GM19455 (cell line): ENCODE results near the gene CSK.

Experiments used
- ATAC-seq: cut with Tn5 transposase; IDR thresholded peaks from one replicate; pipeline ENCODE4 v1.9.1; 2021; ENCODE audit not compliant: unreplicated experiment

The CSK gene

GRCh38 chr15:74840851-74841775 is 59.2 kb downstream of the CSK start:
- no peak for ATAC-seq

DNA sequence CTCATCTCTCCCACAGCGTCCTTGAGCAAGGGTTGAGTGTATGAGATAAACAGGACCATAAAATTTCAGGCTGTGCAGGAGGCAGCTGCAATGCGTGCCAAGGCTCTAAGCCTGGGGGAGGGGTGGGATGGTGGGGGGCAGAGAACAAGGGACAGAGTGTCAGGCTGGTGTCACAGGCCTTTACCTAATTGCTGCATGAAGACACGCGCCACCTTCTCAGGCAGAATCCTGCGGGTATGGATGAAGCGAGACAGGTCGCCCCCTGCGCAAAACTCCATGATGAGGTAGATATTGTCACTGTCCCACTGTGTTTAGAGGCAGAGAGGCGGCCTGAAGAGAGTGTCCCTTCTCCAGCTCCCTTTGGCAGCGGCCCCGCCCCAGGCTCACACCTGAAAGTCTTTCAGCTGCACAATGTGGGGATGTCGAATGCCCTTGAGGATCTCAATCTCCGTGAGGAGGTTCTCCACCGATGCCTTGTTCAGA is 60.1 kb downstream of the CSK start:
- ATAC-seq = no peak

- ATAC-seq = peak; percentile 81
Measured at GRCh38 chr15:74842581-74843444, 60.9 kb downstream of the CSK start, which contains the start of gene ULK3. ULK3 (minus strand) TSS chr15:74843156; CDS start chr15:74843105, 51 bp downstream.

- no peak for ATAC-seq
Measured at GRCh38 chr15:74843445-74843828, 61.6 kb downstream of the CSK start.

GRCh38 chr15:74843891-74844299 is 62.0 kb downstream of the CSK start:
- no peak for ATAC-seq

GRCh38 chr15:74844319-74845207 is 62.7 kb downstream of the CSK start:
- ATAC-seq = no peak

- no peak for ATAC-seq
Measured at GRCh38 chr15:74845208-74845568, 63.3 kb downstream of the CSK start.

DNA sequence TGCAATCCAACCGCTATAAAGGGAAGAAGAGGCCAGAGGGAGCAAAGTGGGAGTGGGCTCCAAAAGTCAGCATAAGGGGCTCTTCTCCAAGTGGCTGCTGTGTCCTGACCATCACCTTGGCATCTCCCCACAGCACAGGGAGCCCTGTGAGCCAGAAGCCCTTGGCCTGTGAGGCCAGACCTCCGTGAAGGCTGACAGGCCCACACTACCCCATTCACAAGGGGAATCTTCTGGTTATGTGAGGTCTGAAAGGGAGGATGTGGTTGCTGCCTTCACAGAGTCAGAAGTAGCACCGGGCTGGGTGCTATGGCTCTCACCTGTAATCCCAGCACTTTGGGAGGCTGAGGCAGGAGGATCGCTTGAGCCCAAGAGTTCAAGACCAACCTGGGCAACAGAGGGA is 63.7 kb downstream of the CSK start:
- no peak for ATAC-seq

GRCh38 chr15:74847432-74847831 is 65.6 kb downstream of the CSK start:
- ATAC-seq = no peak

- no peak for ATAC-seq
Measured at GRCh38 chr15:74850393-74850792, 68.5 kb downstream of the CSK start.

DNA sequence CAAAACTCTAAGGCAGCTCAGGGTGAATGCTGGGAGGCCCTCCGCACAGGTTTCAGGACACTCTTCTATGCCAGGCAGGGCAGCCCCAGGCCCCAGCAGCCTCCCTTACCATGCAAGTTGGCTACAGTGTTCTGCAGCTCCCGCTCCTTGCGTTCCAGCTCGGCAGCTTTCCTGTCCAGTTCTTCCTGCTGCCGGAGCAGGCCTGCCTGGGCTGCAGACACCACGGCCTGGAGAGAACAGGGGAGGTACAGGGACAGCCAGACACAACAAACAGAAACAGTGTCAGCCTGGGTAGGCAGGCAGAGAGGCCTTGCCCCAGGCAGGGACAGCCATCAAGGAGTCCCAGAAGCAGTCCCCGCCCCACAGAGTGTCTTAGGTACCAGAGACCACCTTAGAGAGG is 70.1 kb downstream of the CSK start:
- ATAC-seq = no peak
